HG03097 (cell line): Measurements from ENCODE around the gene AZGP1.
"Not testable (repeated sequence)": the region's sequence is repeated elsewhere in the genome, so short reads cannot be mapped to it uniquely, and the experiment has no call there.

ENCODE experiments used
- ATAC-seq: cut with Tn5 transposase; IDR thresholded peaks from one replicate; pipeline ENCODE4 v1.9.1; 2021; ENCODE audit not compliant: unreplicated experiment, low FRiP score

The AZGP1 gene

GRCh38 chr7:99954643-99955042 is 21.2 kb downstream of the AZGP1 start:
- not testable (repeated sequence) for ATAC-seq

- ATAC-seq = no peak
Measured at GRCh38 chr7:99953649-99954048, 22.2 kb downstream of the AZGP1 start.

- not testable (repeated sequence) for ATAC-seq
Measured at GRCh38 chr7:99952649-99953048, 23.2 kb downstream of the AZGP1 start.

- not testable (repeated sequence) for ATAC-seq
Measured at GRCh38 chr7:99950819-99951218, 25.0 kb downstream of the AZGP1 start.

- no peak for ATAC-seq
Measured at GRCh38 chr7:99949645-99950228, 26.1 kb downstream of the AZGP1 start.

GRCh38 chr7:99947608-99948007 is 28.2 kb downstream of the AZGP1 start:
- ATAC-seq = no peak

GRCh38 chr7:99944497-99945070 is 31.2 kb downstream of the AZGP1 start:
- no peak for ATAC-seq

- no peak for ATAC-seq
Measured at GRCh38 chr7:99943641-99944496, 32.0 kb downstream of the AZGP1 start.

GRCh38 chr7:99938296-99938695 is 37.5 kb downstream of the AZGP1 start:
- no peak for ATAC-seq

GRCh38 chr7:99935009-99935408 is 40.8 kb downstream of the AZGP1 start:
- not testable (repeated sequence) for ATAC-seq

- no peak for ATAC-seq
Measured at GRCh38 chr7:99930376-99930775, 45.5 kb downstream of the AZGP1 start.

- no peak for ATAC-seq
Measured at GRCh38 chr7:99929730-99930053, 46.1 kb downstream of the AZGP1 start.

GRCh38 chr7:99928994-99929729 is 46.7 kb downstream of the AZGP1 start, which contains the start of gene GJC3:
Gene GJC3, minus strand, starts transcription at chr7:99929620. Its CDS starts 0 bp downstream, at chr7:99929620.
- no peak for ATAC-seq

- ATAC-seq = no peak
Measured at GRCh38 chr7:99928188-99928587, 47.6 kb downstream of the AZGP1 start.

GRCh38 chr7:99927536-99927935 is 48.3 kb downstream of the AZGP1 start:
- no peak for ATAC-seq

GRCh38 chr7:99926321-99926720 is 49.5 kb downstream of the AZGP1 start:
- ATAC-seq = no peak

- no peak for ATAC-seq
Measured at GRCh38 chr7:99923200-99923599, 52.6 kb downstream of the AZGP1 start.

GRCh38 chr7:99920149-99920548 is 55.7 kb downstream of the AZGP1 start:
- no peak for ATAC-seq

- ATAC-seq = no peak
Measured at GRCh38 chr7:99919814-99920112, 56.1 kb downstream of the AZGP1 start.

GRCh38 chr7:99918959-99919813 is 56.6 kb downstream of the AZGP1 start, which contains the start of gene TRIM4:
Gene TRIM4, minus strand, starts transcription at chr7:99919530. Its CDS starts 129 bp downstream, at chr7:99919401.
- peak; percentile 93 for ATAC-seq
